Bronchial epithelial cell (primary cell): ENCODE data around the gene ABCC3. TPM values are rescaled to one million over a fixed set of nuclear protein-coding genes. Genes with fewer than 3 reads are reported as not detected.
"Not testable (repeated sequence)": the region's sequence is repeated elsewhere in the genome, so short reads cannot be mapped to it uniquely, and the experiment has no call there.

Source experiments
- DNase-seq: peaks from one replicate; pipeline ENCODE4 v3.0.0-alpha.2; 2010; ENCODE audit warnings: low read depth
- FAIRE-seq: peaks from 2 replicates; lab custom pipeline; 2011; peaks lifted over from hg19 to GRCh38; lab: Jason Lieb, UNC
- H3K27me3 ChIP-seq: 2 replicates; pipeline ENCODE4 v1.5.1; 2011; ENCODE audit warnings: low read length; ENCODE audit not compliant: control insufficient read depth, insufficient read depth
- H3K36me3 ChIP-seq: 2 replicates; pipeline ENCODE4 v1.5.1; 2011; ENCODE audit warnings: low read length; ENCODE audit not compliant: control insufficient read depth, insufficient read depth
- H3K4me3 ChIP-seq: 2 replicates; pipeline ENCODE4 v1.5.1; 2011; ENCODE audit warnings: mild to moderate bottlenecking, low read depth, low read length, control low read depth
- CTCF ChIP-seq: IDR thresholded peaks from 2 replicates; pipeline ENCODE4 v1.5.1; 2011; ENCODE audit warnings: mild to moderate bottlenecking, moderate library complexity, low read length, control low read depth, inconsistent platforms; ENCODE audit not compliant: insufficient read depth, severe bottlenecking
- total RNA-seq: library from RNA; depleted of rRNA; stranded (reverse); fragments of >200 nt; gene quantifications from 2 replicates; pipeline ENCODE4 v1.2.1, GENCODE V29; 2014

ABCC3 gene
- total RNA-seq, 1 donor from 2014 or later = 33.2 TPM

GRCh38 chr17:50699410-50699809 lies 64.7 kb downstream of the ABCC3 start:
- FAIRE-seq = no peak
- no peak for DNase-seq
- Histone ChIP-seq H3K27me3 (no peaks in the 10 kb centered on the region), H3K36me3 (peaks cover 15% of the 10 kb centered on the region), H3K4me3 (no peak overlapping the region)
- TF ChIP-seq CTCF = no peak

GRCh38 chr17:50703162-50703561 lies 68.5 kb downstream of the ABCC3 start:
- TF ChIP-seq CTCF = no peak
- no peaks in the 10 kb centered on the region for H3K27me3 ChIP-seq
- no peak for FAIRE-seq
- no peak overlapping the region for H3K4me3 ChIP-seq
- DNase-seq = no peak
- H3K36me3 ChIP-seq = peaks cover 3% of the 10 kb centered on the region

- Histone ChIP-seq H3K27me3 (no peaks in the 10 kb centered on the region), H3K36me3 (no peaks in the 10 kb centered on the region), H3K4me3 (peak within 1 kb of the TSS; percentile 82)
- TF ChIP-seq CTCF = no peak
- FAIRE-seq = no peak
- peak; percentile 85 for DNase-seq
These were observed 72.8 kb downstream of the ABCC3 start, which contains the start of gene ANKRD40 for GRCh38 chr17:50707289-50708049. Gene ANKRD40, minus strand, starts transcription at chr17:50707914. Its CDS starts 260 bp downstream, at chr17:50707654.

- no peak for TF ChIP-seq CTCF
- DNase-seq (no peak), FAIRE-seq (no peak)
- H3K36me3 ChIP-seq = no peaks in the 10 kb centered on the region
- peak overlapping the region; percentile 82 for H3K4me3 ChIP-seq
- H3K27me3 ChIP-seq = no peaks in the 10 kb centered on the region
These were observed 73.6 kb downstream of the ABCC3 start for GRCh38 chr17:50708050-50709000.

GRCh38 chr17:50709053-50709452 lies 74.4 kb downstream of the ABCC3 start:
- not testable (repeated sequence) for DNase-seq, H3K4me3 ChIP-seq, H3K27me3 ChIP-seq, FAIRE-seq, H3K36me3 ChIP-seq

GRCh38 chr17:50710025-50710424 lies 75.3 kb downstream of the ABCC3 start:
- no peak for TF ChIP-seq CTCF
- no peaks in the 10 kb centered on the region for H3K27me3 ChIP-seq
- FAIRE-seq (no peak), DNase-seq (no peak)
- no peak overlapping the region for H3K4me3 ChIP-seq
- H3K36me3 ChIP-seq = no peaks in the 10 kb centered on the region
